HUES6 (cell line): ENCODE results near the gene NRXN2.
A peak's percentile ranks its signal among the peaks of the same experiment; 100 is the strongest.
"Not testable (repeated sequence)": the region's sequence is repeated elsewhere in the genome, so short reads cannot be mapped to it uniquely, and the experiment has no call there.

Source experiments
- H3K27ac ChIP-seq: 2 replicates; pipeline ENCODE4 v1.7.0; 2013; ENCODE audit warnings: low read depth, mild to moderate bottlenecking, low read length, inconsistent platforms
- H3K27me3 ChIP-seq: 2 replicates; pipeline ENCODE4 v1.6.1; 2013; ENCODE audit warnings: low read length; ENCODE audit not compliant: control insufficient read depth, insufficient read depth
- H3K36me3 ChIP-seq: 2 replicates; pipeline ENCODE4 v1.6.1; 2013; ENCODE audit warnings: low read length; ENCODE audit not compliant: control insufficient read depth, insufficient read depth
- H3K4me1 ChIP-seq: 2 replicates; pipeline ENCODE4 v1.6.1; 2013; ENCODE audit warnings: low read length; ENCODE audit not compliant: control insufficient read depth, insufficient read depth
- H3K4me3 ChIP-seq: 2 replicates; pipeline ENCODE4 v1.5.1; 2013; ENCODE audit warnings: low read depth, low read length
- H3K9ac ChIP-seq: one replicate; pipeline ENCODE4 v1.6.1; 2013; ENCODE audit warnings: mild to moderate bottlenecking, low read length
- H3K9me3 ChIP-seq: 2 replicates; pipeline ENCODE4 v1.6.1; 2013; ENCODE audit warnings: low read depth, low read length; ENCODE audit not compliant: control insufficient read depth, insufficient read depth

NRXN2 gene

DNA sequence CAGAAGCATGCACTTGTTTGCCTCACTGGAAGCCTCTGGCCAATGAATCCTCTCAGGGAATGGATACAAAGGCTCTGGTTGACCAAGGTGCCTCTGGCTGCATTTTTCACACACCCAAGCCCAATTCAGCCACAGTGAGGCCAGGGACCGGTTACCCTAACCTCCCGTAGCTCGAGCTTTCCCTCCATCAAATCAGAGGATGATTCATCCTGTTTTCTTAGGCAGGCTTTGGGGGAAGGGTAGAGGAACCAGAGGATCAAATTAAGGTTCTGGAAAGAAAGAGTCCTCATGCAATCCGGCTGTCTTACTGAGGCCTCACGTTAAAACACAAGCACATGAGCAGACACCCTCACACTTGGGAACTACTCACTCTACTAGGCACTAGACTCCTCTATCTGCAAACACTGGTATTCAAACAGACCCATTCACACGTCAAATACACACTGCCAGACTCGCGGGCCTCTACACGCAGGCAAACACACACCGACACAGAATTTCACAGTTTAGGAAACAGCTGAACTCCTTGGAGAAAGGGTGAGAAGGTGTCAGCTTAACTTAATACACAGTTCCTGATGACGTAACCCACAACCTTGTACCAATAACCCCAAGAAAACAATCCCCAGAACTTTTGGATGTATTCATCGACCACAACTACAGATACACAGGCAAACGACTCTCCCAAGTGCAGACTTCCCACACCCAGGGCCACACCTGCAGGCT lies 12.4 kb downstream of the NRXN2 start:
- Histone ChIP-seq H3K9ac (no peak overlapping the region), H3K4me1 (peaks cover 20% of the 10 kb centered on the region), H3K4me3 (peak overlapping the region; percentile 17; the same call in 1 of the 2 replicates), H3K9me3 (no peaks in the 10 kb centered on the region), H3K36me3 (no peaks in the 10 kb centered on the region), H3K27ac (no peak overlapping the region), H3K27me3 (peaks cover 61% of the 10 kb centered on the region)

DNA sequence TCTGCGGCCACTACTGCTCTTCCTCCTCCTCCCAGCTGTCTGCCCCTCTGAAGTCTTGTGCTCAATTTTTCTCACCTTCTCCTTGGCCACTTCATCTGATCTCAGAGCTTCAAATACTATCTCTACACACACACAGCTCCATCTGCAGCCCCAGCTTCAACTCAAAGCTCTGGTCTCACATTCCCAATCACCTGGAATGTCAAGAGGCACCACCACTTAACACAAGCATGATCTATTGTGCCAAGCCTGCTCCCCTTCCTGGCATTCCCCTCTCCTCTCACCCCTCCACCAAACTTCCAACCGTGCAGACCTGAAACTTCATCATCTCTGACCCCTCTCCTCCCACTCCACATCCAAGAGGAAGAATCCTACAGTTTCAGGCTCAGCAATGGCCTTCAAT lies 17.5 kb downstream of the NRXN2 start:
- no peaks in the 10 kb centered on the region for H3K9me3 ChIP-seq
- H3K4me3 ChIP-seq = no peak overlapping the region
- peaks cover 38% of the 10 kb centered on the region; the same call in 1 of the 2 replicates for H3K27me3 ChIP-seq
- H3K9ac ChIP-seq = no peak overlapping the region
- H3K36me3 ChIP-seq = no peaks in the 10 kb centered on the region
- no peak overlapping the region for H3K27ac ChIP-seq
- peaks cover 4% of the 10 kb centered on the region for H3K4me1 ChIP-seq

DNA sequence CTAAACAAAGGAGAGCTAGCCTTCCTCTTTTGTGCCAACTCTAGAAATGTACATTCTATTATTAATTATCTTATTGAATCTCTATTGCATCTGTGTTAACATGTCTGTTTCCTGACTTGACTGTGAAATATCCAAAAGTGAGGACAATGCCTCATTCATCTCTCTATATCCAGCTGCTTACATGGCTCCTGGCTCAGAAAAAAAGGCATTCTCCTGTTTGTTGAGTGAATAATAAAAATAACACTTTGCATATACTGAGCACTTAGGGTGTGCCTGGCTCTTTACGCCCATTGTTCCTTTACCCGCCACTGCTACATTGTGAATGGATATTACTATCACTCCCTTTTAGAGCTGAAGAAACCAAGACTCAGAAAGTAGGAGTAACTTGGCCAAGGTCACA lies 19.9 kb downstream of the NRXN2 start:
- Histone ChIP-seq H3K36me3 (no peaks in the 10 kb centered on the region), H3K4me1 (no peaks in the 10 kb centered on the region), H3K9ac (no peak overlapping the region), H3K4me3 (no peak overlapping the region), H3K27ac (no peak overlapping the region), H3K9me3 (no peaks in the 10 kb centered on the region), H3K27me3 (peaks cover 34% of the 10 kb centered on the region; the same call in 1 of the 2 replicates)

DNA sequence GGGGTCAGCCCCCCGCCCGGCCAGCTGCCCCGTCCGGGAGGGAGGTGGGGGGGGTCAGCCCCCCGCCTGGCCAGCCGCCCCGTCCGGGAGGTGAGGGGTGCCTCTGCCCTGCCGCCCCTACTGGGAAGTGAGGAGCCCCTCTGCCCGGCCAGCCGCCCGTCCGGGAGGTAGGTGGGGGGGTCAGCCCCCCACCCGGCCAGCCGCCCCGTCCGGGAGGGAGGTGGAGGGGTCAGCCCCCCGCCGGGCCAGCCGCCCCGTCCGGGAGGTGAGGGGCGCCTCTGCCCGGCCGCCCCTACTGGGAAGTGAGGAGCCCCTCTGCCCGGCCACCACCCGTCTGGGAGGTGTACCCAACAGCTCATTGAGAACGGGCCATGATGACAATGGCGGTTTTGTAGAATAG lies 21.0 kb downstream of the NRXN2 start:
- H3K9ac ChIP-seq, H3K9me3 ChIP-seq, H3K4me3 ChIP-seq, H3K36me3 ChIP-seq, H3K27ac ChIP-seq, H3K4me1 ChIP-seq: not testable (repeated sequence)
- peaks cover 38% of the 10 kb centered on the region for H3K27me3 ChIP-seq

DNA sequence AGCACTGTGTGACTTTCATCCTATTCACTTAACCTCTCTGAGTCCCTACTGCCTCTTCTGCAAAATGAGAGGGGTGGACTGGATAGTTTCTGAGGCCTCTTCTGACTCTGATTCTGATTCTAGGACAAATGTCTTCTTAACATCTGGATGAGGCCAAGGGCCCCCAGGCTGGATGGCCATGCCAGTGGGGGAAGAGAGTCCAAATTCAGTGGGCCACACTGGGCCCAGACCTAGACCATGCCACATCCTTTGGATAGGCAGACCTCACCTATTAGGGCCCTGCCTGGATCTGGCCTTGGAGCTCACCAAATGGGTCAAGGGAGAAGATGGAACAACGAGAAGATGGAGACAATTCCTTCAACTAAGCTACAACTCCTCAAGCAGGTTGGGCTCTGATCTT lies 24.6 kb downstream of the NRXN2 start:
- Histone ChIP-seq H3K9ac (no peak overlapping the region), H3K36me3 (no peaks in the 10 kb centered on the region), H3K27me3 (peaks cover 50% of the 10 kb centered on the region), H3K27ac (no peak overlapping the region), H3K4me3 (no peak overlapping the region), H3K4me1 (no peaks in the 10 kb centered on the region), H3K9me3 (no peaks in the 10 kb centered on the region)

DNA sequence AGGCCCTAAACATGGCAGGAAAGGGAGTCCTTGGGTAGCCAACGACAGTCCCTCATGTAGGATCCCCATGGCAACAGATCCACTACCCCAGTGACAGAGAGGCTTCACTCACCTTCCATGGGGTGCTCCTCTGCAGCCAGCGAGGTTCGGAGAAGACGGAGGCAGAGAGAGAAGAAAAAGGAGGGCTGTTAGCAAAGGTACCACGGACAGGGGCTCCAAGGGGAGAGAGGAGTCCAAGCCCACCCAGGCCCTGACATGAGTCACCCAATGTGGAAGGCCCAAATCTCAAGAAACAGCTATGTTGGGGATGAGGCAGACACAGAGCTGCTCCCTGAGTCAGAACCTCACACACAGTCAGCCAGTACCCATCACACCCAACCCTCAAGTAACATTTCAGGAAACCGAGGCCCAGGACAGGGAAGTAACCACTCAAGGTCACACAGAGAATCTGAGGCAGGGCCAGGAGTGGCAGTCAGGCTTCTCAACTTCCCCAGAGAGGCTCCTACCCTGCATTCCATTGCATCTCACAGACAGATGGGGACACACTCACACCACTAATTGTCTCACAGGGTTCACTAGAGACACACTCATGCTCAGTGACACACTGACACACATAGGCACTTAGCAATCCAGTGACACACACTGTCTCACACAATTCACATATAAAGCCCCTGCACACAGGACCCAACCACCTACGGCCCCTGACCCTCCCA lies 25.2 kb downstream of the NRXN2 start:
- H3K36me3 ChIP-seq = no peaks in the 10 kb centered on the region
- peaks cover 47% of the 10 kb centered on the region for H3K27me3 ChIP-seq
- no peaks in the 10 kb centered on the region for H3K9me3 ChIP-seq
- H3K27ac ChIP-seq = no peak overlapping the region
- H3K4me3 ChIP-seq = no peak overlapping the region
- H3K4me1 ChIP-seq = no peaks in the 10 kb centered on the region
- H3K9ac ChIP-seq = no peak overlapping the region

DNA sequence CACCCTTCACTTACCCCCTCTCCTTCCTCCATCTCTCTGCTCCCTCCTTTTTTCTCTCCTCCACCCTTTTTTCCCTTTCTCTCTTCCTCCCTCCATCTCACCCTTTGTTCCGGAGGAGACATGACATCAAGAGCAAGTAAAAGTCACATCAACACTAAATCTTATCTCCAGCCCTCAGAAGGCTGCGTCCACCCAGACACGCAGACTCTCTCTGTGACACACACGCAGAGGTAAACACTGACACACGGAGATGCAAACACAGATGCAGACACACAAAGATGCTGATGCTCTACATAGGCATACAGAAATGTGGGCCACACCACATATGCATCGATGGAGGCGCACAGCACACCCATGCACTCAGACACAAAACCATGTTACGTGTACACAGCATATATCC lies 27.0 kb downstream of the NRXN2 start:
- no peak overlapping the region for H3K27ac ChIP-seq
- no peaks in the 10 kb centered on the region for H3K36me3 ChIP-seq
- no peaks in the 10 kb centered on the region for H3K4me1 ChIP-seq
- no peak overlapping the region for H3K9ac ChIP-seq
- H3K9me3 ChIP-seq = no peaks in the 10 kb centered on the region
- H3K4me3 ChIP-seq = no peak overlapping the region
- peaks cover 58% of the 10 kb centered on the region for H3K27me3 ChIP-seq

DNA sequence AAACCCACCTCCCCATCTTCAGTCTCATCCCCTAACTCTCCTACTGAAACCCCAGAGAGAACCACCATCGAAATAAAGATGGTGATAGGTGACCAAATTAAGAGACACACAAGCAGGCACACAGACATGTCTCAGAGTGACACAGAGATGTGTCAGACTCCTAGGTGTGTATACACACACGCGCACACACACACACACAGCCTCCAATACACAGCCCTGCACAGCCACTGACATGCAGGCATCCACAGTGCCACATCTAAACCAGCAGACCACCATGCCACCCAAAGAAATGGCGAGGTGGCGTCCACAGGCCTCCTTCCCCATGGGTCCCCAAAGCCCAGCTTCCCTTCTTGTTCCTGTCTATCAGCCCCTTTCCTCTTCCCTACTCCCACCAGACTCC lies 27.4 kb downstream of the NRXN2 start:
- no peaks in the 10 kb centered on the region for H3K9me3 ChIP-seq
- H3K36me3 ChIP-seq = no peaks in the 10 kb centered on the region
- H3K27me3 ChIP-seq = peaks cover 63% of the 10 kb centered on the region
- no peak overlapping the region for H3K9ac ChIP-seq
- no peak overlapping the region for H3K4me3 ChIP-seq
- H3K27ac ChIP-seq = no peak overlapping the region
- H3K4me1 ChIP-seq = no peaks in the 10 kb centered on the region

DNA sequence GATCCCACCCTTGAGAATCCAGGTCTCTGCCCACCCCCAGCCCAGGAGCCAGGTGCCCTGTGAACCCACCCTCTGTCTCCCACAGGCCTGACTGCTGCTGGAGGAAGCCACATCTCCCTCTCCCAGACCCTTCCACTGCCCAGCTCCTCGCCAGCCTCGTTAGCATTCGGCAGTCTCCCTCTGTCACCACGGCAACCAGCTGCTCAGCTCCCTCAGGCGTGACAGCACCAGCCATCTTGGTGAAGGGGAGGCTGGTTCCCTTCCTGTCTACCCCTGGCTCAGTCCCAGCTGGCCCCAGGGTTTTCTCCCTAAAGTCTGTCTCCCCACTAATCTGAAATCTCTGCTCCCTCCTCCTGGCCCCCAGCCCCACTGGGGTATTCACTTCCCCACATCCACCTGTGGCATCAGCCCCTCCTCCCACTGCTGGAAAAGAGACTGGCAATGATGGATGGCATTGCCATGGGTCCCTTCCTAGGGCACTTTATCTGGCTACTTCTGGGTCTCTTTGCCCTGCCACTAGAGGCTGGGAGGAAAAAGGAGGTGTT lies 28.1 kb downstream of the NRXN2 start:
- peaks cover 64% of the 10 kb centered on the region for H3K27me3 ChIP-seq
- H3K9ac ChIP-seq = no peak overlapping the region
- no peaks in the 10 kb centered on the region for H3K36me3 ChIP-seq
- H3K4me1 ChIP-seq = no peaks in the 10 kb centered on the region
- no peak overlapping the region for H3K27ac ChIP-seq
- no peak overlapping the region for H3K4me3 ChIP-seq
- H3K9me3 ChIP-seq = no peaks in the 10 kb centered on the region

DNA sequence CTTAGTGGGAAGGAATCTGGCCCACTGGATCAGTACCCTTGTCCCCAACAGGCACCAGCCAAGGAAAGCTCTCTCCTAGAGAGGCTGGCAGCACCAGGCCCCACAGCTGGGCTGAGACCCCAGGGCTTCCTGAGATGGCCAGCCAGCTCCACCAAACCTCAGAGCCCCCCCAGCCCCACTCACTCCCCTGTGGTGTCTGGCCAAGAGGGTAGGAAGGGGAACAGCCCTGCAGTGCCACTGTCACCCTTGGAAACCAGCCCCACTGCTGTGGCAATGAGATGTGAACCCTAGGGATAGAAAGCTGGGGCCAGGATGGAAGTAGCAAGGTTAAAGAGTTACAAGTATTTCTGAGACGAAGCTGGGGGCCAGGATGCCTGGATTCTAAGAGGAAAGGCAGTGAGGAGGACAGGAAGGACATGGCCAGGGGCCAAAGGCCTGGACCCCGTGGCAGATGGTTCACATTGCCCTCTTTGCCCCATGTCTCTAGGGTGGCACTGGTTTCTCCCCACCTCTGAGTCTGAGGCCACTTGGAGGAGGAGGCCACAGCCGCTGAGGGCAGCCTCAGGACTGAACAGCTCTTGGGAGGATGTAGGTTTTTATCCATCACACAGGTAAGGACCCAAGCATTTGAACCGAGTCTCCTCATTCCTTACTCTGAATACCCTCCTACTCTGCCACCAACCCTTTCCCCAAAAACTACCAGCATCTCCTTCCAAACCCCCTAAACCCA lies 28.8 kb downstream of the NRXN2 start:
- Histone ChIP-seq H3K27me3 (peaks cover 64% of the 10 kb centered on the region), H3K4me1 (no peaks in the 10 kb centered on the region), H3K4me3 (no peak overlapping the region), H3K9me3 (no peaks in the 10 kb centered on the region), H3K9ac (no peak overlapping the region), H3K27ac (no peak overlapping the region), H3K36me3 (no peaks in the 10 kb centered on the region)
